A673 (cell line): Measurements from ENCODE around the gene CCDC88C. TPM values are rescaled to one million over a fixed set of nuclear protein-coding genes. Genes with fewer than 3 reads are reported as not detected.

Experiments used
- BruUV-seq: library from RNA; stranded (reverse); fragments of 400-500 nt; replicated peaks from 2 replicates; lab custom pipeline; 2021; lab: Mats Ljungman, UMichigan
- CTCF ChIA-PET: fragments of 300-600 bp; sonication (Branson Sonifier 250); formaldehyde crosslinking; loops from one replicate; lab custom pipeline; 2022; ENCODE audit warnings: antibody characterized with exemption; lab: Charles Lee
- POLR2A ChIA-PET: fragments of 300-600 bp; sonication (Branson Sonifier 250); formaldehyde crosslinking; loops from one replicate; lab custom pipeline; 2022; ENCODE audit warnings: antibody characterized with exemption; ENCODE audit not compliant: low non-redundant PET; lab: Charles Lee
- DNase-seq: peaks from one replicate; pipeline ENCODE4 v3.0.0-alpha.2; 2015; ENCODE audit warnings: low spot score
- H3K27ac ChIP-seq: fragments of 200-600 bp; sonication (generic); 2 replicates; pipeline ENCODE4 v1.5.1; 2016; ENCODE audit warnings: mixed run types, low read depth, mild to moderate bottlenecking, mixed read lengths, antibody characterized with exemption, low read length; ENCODE audit not compliant: poor library complexity, severe bottlenecking
- H3K27me3 ChIP-seq: fragments of 200-600 bp; sonication (generic); replicated peaks from 2 replicates; pipeline ENCODE4 v1.6.1; 2017; ENCODE audit warnings: mixed run types, low read depth, mild to moderate bottlenecking, mixed read lengths, antibody characterized with exemption, low read length; ENCODE audit not compliant: insufficient read depth, poor library complexity
- H3K36me3 ChIP-seq: fragments of 200-600 bp; sonication (generic); 2 replicates; pipeline ENCODE4 v1.6.1; 2016; ENCODE audit warnings: mixed run types, mild to moderate bottlenecking, mixed read lengths, antibody characterized with exemption, low read length; ENCODE audit not compliant: insufficient read depth, poor library complexity, severe bottlenecking
- H3K4me1 ChIP-seq: fragments of 200-600 bp; sonication (generic); 2 replicates; pipeline ENCODE4 v1.6.1; 2017; ENCODE audit warnings: mixed run types, mild to moderate bottlenecking, mixed read lengths, antibody characterized with exemption, low read length; ENCODE audit not compliant: insufficient read depth, poor library complexity, severe bottlenecking
- H3K4me3 ChIP-seq: fragments of 200-600 bp; sonication (generic); 2 replicates; pipeline ENCODE4 v1.5.1; 2016; ENCODE audit warnings: low read depth, mixed run types, mild to moderate bottlenecking, mixed read lengths, low read length; ENCODE audit not compliant: poor library complexity, severe bottlenecking
- H3K9me3 ChIP-seq: fragments of 200-600 bp; sonication (generic); 2 replicates; pipeline ENCODE4 v1.6.1; 2016; ENCODE audit warnings: mixed run types, low read depth, mild to moderate bottlenecking, mixed read lengths, antibody characterized with exemption, low read length; ENCODE audit not compliant: poor library complexity, severe bottlenecking
- EZH2 ChIP-seq: fragments of 200-600 bp; sonication (generic); IDR thresholded peaks from 2 replicates; pipeline ENCODE4 v1.6.1; 2017; ENCODE audit warnings: borderline replicate concordance, low read depth, mild to moderate bottlenecking, mixed read lengths, antibody characterized with exemption, low read length; ENCODE audit not compliant: poor library complexity, severe bottlenecking
- intact Hi-C: fragments of 100-400 bp; cut with micrococcal nuclease; formaldehyde crosslinking; loops from one replicate; pipeline ENCODE4 v1.10.0; 2022; ENCODE audit not compliant: unreplicated experiment
- total RNA-seq: library from RNA; stranded (reverse); gene quantifications from 2 replicates; pipeline ENCODE4 v1.2.3, GENCODE V29; 2021
- TF ChIP-seq, protein P1 (sequence below): fragments of 300-800, 200-600 bp; sonication (generic); conservative IDR thresholded peaks from 2 replicates; pipeline ENCODE4 v1.5.1; 2017; ENCODE audit warnings: low read depth, mild to moderate bottlenecking, antibody characterized with exemption, low read length, moderate library complexity, mixed read lengths

The CCDC88C gene
- total RNA-seq, 1 experiment from 2014 or later: 49.1 TPM

DNA sequence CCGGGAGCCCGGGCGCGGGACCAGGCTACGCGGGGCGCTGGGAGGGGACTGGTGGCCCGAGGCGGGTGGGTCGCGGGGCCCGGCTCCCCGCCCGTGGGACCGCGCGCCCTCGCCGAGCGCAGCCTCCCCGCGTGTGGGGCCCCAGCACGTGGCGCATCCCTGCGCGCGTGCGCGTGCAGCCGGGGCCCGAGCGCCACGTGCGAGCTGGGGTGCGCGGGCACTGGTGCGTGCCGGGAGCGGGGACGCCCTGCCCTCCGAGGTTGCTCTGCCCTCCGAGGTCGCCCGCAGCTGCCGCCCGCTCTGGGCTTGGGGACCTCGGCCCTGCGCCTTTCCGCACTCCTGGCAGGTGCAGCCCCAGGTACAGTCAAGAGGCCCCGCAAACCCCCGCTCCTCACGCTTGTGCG, 365 bp upstream of the CCDC88C start:
- CTCF ChIA-PET: interaction anchor here (1.5 to 2.2 kb wide), 2 partner anchors 94 to 241 kb away, joined by 5 to 19 read pairs; no protein-coding TSS in a partner anchor
- Histone ChIP-seq H3K4me1 (peaks cover 17% of the 10 kb centered on the region), H3K4me3 (peak overlapping the region; percentile 89), H3K36me3 (peaks cover 4% of the 10 kb centered on the region), H3K27ac (no peak overlapping the region), H3K9me3 (no peaks in the 10 kb centered on the region), H3K27me3 (no peaks in the 10 kb centered on the region)
- no TSS peak for BruUV-seq
- peak; percentile 84 for DNase-seq
- TF ChIP-seq, protein P1, sequence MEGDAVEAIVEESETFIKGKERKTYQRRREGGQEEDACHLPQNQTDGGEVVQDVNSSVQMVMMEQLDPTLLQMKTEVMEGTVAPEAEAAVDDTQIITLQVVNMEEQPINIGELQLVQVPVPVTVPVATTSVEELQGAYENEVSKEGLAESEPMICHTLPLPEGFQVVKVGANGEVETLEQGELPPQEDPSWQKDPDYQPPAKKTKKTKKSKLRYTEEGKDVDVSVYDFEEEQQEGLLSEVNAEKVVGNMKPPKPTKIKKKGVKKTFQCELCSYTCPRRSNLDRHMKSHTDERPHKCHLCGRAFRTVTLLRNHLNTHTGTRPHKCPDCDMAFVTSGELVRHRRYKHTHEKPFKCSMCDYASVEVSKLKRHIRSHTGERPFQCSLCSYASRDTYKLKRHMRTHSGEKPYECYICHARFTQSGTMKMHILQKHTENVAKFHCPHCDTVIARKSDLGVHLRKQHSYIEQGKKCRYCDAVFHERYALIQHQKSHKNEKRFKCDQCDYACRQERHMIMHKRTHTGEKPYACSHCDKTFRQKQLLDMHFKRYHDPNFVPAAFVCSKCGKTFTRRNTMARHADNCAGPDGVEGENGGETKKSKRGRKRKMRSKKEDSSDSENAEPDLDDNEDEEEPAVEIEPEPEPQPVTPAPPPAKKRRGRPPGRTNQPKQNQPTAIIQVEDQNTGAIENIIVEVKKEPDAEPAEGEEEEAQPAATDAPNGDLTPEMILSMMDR: no peak
- no peak for TF ChIP-seq EZH2
- intact Hi-C loops: loop anchor here (1.0 to 10.0 kb wide), 4 partner anchors 61 to 497 kb away; no protein-coding TSS in a partner anchor
- POLR2A ChIA-PET: interaction anchor here (0.6 kb wide), 1 partner anchor 593 kb away, joined by 4 read pairs; no protein-coding TSS in a partner anchor

DNA sequence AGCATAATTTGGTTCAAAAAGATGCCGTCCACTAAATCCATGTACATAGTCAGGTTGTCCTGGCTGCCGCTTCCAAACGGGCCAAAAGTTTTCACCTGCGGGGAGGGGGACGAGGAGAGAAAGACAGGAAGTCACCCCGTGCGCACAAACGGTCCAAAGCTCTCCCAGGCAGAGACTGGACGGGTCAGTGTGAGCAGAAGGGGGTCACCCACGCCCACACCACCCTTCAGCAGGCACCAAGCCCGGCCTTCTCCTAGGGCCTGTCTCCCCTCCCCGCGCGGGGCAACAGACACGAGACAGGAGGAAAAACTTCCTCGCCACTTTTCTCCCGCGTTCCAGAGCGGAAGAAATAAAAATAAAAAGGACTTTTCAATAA, 888 bp downstream of the CCDC88C start:
- POLR2A ChIA-PET: no interaction called here
- BruUV-seq: no TSS peak
- Histone ChIP-seq H3K4me3 (peak overlapping the region; percentile 89), H3K36me3 (peaks cover 4% of the 10 kb centered on the region), H3K9me3 (no peaks in the 10 kb centered on the region), H3K27ac (peak overlapping the region; percentile 71), H3K27me3 (no peaks in the 10 kb centered on the region), H3K4me1 (peaks cover 17% of the 10 kb centered on the region)
- CTCF ChIA-PET: interaction anchor here (1.2 to 2.2 kb wide), 3 partner anchors 93 to 240 kb away, joined by 3 to 19 read pairs (median 6); no protein-coding TSS in a partner anchor
- intact Hi-C loops: loop anchor here (5.0 to 10.0 kb wide), 2 partner anchors 59 to 498 kb away; no protein-coding TSS in a partner anchor
- DNase-seq: peak; percentile 21
- no peak for TF ChIP-seq EZH2
- TF ChIP-seq, protein P1: no peak

DNA sequence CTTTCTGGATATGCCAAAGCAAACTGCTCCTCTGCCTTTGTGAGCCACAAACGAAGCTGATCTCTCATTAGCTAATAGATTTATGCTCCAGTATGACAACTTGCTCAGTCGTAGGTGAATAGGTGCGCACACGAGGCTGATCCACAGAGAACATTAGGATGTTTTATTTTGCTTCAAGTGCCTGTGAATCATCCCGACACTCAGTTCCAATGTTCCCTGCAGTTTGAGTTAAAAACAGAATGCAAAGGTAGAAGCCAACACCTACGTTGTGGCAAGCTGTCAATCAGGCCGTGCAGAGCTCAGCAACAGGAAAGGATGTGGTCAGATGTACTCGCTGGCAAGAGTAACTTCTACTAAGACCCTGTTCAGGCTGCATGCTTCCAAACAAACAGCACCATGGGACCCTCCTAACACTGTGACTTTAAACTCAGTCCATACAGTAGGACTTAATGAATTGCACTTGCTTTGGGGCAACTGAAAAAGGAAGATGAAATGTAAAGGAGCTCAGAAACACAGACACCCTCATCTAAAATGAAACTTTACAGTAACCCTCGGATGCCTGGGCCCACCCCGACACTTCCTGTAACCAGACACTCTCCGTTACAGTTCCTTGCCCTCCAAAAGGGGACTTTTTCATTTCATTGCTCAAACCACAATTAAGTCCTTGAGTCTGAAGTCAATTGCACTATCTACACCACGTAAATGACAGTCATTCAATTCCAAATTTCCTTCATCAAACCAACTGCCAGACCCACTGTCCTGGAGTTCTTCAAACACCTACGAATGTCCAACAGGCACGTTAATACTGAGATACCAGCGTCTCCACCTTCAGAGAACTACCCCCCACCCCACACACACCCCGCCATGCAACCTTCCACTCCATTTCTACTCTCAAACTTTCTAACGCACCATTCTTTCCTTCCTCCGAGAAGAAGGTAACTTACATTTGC, 1.6 kb downstream of the CCDC88C start:
- TSS peak; percentile 51 for BruUV-seq
- peaks cover 20% of the 10 kb centered on the region for H3K4me1 ChIP-seq
- H3K9me3 ChIP-seq: no peaks in the 10 kb centered on the region
- TF ChIP-seq, protein P1: no peak
- no peak for TF ChIP-seq EZH2
- ChIA-PET POLR2A (interaction anchor here (0.6 kb wide), 1 partner anchor 13 kb away, joined by 3 read pairs; no protein-coding TSS in a partner anchor), CTCF (interaction anchor here (1.2 to 1.4 kb wide), 2 partner anchors 93 to 239 kb away, joined by 3 to 6 read pairs; no protein-coding TSS in a partner anchor)
- no peaks in the 10 kb centered on the region for H3K27me3 ChIP-seq
- peak; percentile 79 for DNase-seq
- peak overlapping the region; percentile 71 for H3K27ac ChIP-seq
- peaks cover 4% of the 10 kb centered on the region for H3K36me3 ChIP-seq
- peak overlapping the region; percentile 89 for H3K4me3 ChIP-seq
- intact Hi-C loops: loop anchor here (5.0 to 10.0 kb wide), 2 partner anchors 59 to 499 kb away; no protein-coding TSS in a partner anchor
